Neural cell (in vitro differentiated cells): ENCODE data around the gene PDPK1. TPM values are rescaled to one million over a fixed set of nuclear protein-coding genes. Genes with fewer than 3 reads are reported as not detected.
"Not testable (repeated sequence)": the region's sequence is repeated elsewhere in the genome, so short reads cannot be mapped to it uniquely, and the experiment has no call there.

Experiments used
- H2AFZ ChIP-seq: fragments of 200-600, 300-800 bp; sonication (generic), shearing (Covaris generic); 2 replicates; pipeline ENCODE4 v1.6.0; 2014; ENCODE audit warnings: low read depth, mild to moderate bottlenecking, antibody characterized with exemption, low read length, moderate library complexity
- H3F3A ChIP-seq: fragments of 200-600 bp; shearing (Covaris generic); 2 replicates; pipeline ENCODE4 v1.6.1; 2016; ENCODE audit warnings: mild to moderate bottlenecking, moderate library complexity, mixed read lengths, antibody characterized with exemption, low read length; ENCODE audit not compliant: insufficient read depth, poor library complexity, severe bottlenecking
- H3K27ac ChIP-seq: fragments of 200-600, 300-800 bp; sonication (generic), shearing (Covaris generic); 2 replicates; pipeline ENCODE4 v1.5.1; 2014; ENCODE audit warnings: mild to moderate bottlenecking, low read length, moderate library complexity
- H3K27me3 ChIP-seq: fragments of 300-800, 200-600 bp; sonication (generic), shearing (Covaris generic); 2 replicates; pipeline ENCODE4 v1.6.0; 2014; ENCODE audit warnings: mild to moderate bottlenecking, low read depth, low read length, moderate library complexity; ENCODE audit not compliant: insufficient read depth
- H3K36me3 ChIP-seq: fragments of 300-800, 200-600 bp; sonication (generic), shearing (Covaris generic); 2 replicates; pipeline ENCODE4 v1.5.1; 2014; ENCODE audit warnings: mild to moderate bottlenecking, antibody characterized with exemption, low read length, moderate library complexity; ENCODE audit not compliant: insufficient read depth
- H3K4me2 ChIP-seq: fragments of 300-800, 200-600 bp; sonication (generic), shearing (Covaris generic); 2 replicates; pipeline ENCODE4 v1.6.0; 2014; ENCODE audit warnings: mild to moderate bottlenecking, low read length
- H3K4me3 ChIP-seq: fragments of 300-800, 200-600 bp; sonication (generic), shearing (Covaris generic); 2 replicates; pipeline ENCODE4 v1.5.1; 2014; ENCODE audit warnings: mild to moderate bottlenecking, low read length, moderate library complexity
- H3K79me2 ChIP-seq: fragments of 200-600 bp; shearing (Covaris generic); replicated peaks from 2 replicates; pipeline ENCODE4 v1.6.0; 2014; ENCODE audit warnings: mild to moderate bottlenecking, low read length, moderate library complexity; ENCODE audit not compliant: insufficient read depth
- H3K9ac ChIP-seq: fragments of 300-800, 200-600 bp; sonication (generic), shearing (Covaris generic); 2 replicates; pipeline ENCODE4 v1.6.1; 2016; ENCODE audit warnings: mild to moderate bottlenecking, low read length, mixed read lengths
- H3K9me2 ChIP-seq: fragments of 200-600 bp; shearing (Covaris generic); 2 replicates; pipeline ENCODE4 v1.6.1; 2016; ENCODE audit warnings: mild to moderate bottlenecking, low read length, mixed read lengths; ENCODE audit not compliant: insufficient read depth
- H3K9me3 ChIP-seq: fragments of 200-600, 300-800 bp; sonication (generic), shearing (Covaris generic); 2 replicates; pipeline ENCODE4 v1.6.1; 2016; ENCODE audit warnings: mild to moderate bottlenecking, mixed run types, low read length, moderate library complexity, mixed read lengths
- H4K20me1 ChIP-seq: fragments of 200-600 bp; shearing (Covaris generic); 2 replicates; pipeline ENCODE4 v1.6.1; 2016; ENCODE audit warnings: mild to moderate bottlenecking, mixed run types; ENCODE audit not compliant: insufficient read depth
- CTCF ChIP-seq: fragments of 450-650 bp; IDR thresholded peaks from 2 replicates; pipeline ENCODE4 v1.5.1; 2014; ENCODE audit warnings: antibody characterized with exemption, mild to moderate bottlenecking, moderate library complexity; ENCODE audit not compliant: poor library complexity, severe bottlenecking
- EP300 ChIP-seq: fragments of 450-650 bp; conservative IDR thresholded peaks from 2 replicates; pipeline ENCODE4 v1.6.1; 2014; ENCODE audit warnings: antibody characterized with exemption, mild to moderate bottlenecking, moderate library complexity; ENCODE audit not compliant: poor library complexity, severe bottlenecking
- EZH2 ChIP-seq: fragments of 200-600, 300-800 bp; shearing (Covaris generic), sonication (generic); IDR thresholded peaks from 2 replicates; pipeline ENCODE4 v1.6.1; 2014; ENCODE audit warnings: antibody characterized with exemption, low read length, borderline replicate concordance, mild to moderate bottlenecking; ENCODE audit not compliant: insufficient read depth, poor library complexity, severe bottlenecking
- MXI1 ChIP-seq: fragments of 450-650 bp; conservative IDR thresholded peaks from 2 replicates; pipeline ENCODE4 v1.6.1; 2014; ENCODE audit warnings: antibody characterized with exemption, mild to moderate bottlenecking; ENCODE audit not compliant: poor library complexity, severe bottlenecking
- POLR2AphosphoS5 ChIP-seq: IDR thresholded peaks from 2 replicates; pipeline ENCODE4 v1.6.1; 2012
- RAD21 ChIP-seq: fragments of 450-650 bp; conservative IDR thresholded peaks from 2 replicates; pipeline ENCODE4 v1.6.1; 2014; ENCODE audit warnings: antibody characterized with exemption, mild to moderate bottlenecking, moderate library complexity
- SMC3 ChIP-seq: fragments of 450-650 bp; conservative IDR thresholded peaks from 2 replicates; pipeline ENCODE4 v1.6.1; 2014; ENCODE audit warnings: antibody characterized with exemption, mild to moderate bottlenecking, moderate library complexity; ENCODE audit not compliant: poor library complexity
- TAF1 ChIP-seq: IDR thresholded peaks from 2 replicates; pipeline ENCODE4 v1.6.1; 2012; ENCODE audit warnings: low read depth
- polyA plus RNA-seq: library from polyadenylated mRNA; depleted of rRNA; stranded (reverse); fragments of >200 nt; gene quantifications from 2 replicates; pipeline ENCODE4 v1.2.3, GENCODE V29; 2014
- TF ChIP-seq, protein P1 (sequence below): IDR thresholded peaks from 2 replicates; pipeline ENCODE4 v1.6.1; 2012; ENCODE audit warnings: borderline replicate concordance

PDPK1 gene
- polyA plus RNA-seq, 1 donor from 2014 or later, result 18.6 TPM

- H3F3A ChIP-seq, H3K27me3 ChIP-seq, H3K79me2 ChIP-seq, H3K4me3 ChIP-seq, H2AFZ ChIP-seq, H3K27ac ChIP-seq, H4K20me1 ChIP-seq, H3K4me2 ChIP-seq, H3K9me2 ChIP-seq, H3K36me3 ChIP-seq, H3K9me3 ChIP-seq, H3K9ac ChIP-seq: not testable (repeated sequence)
These were observed 63.6 kb downstream of the PDPK1 start for GRCh38 chr16:2601301-2602025.

GRCh38 chr16:2602175-2602574, 64.4 kb downstream of the PDPK1 start:
- not testable (repeated sequence) for H3K4me2 ChIP-seq, H3K9me3 ChIP-seq, H3K9ac ChIP-seq, H3F3A ChIP-seq, H3K4me3 ChIP-seq, H4K20me1 ChIP-seq, H3K27ac ChIP-seq, H3K79me2 ChIP-seq, H3K9me2 ChIP-seq, H2AFZ ChIP-seq, H3K36me3 ChIP-seq, H3K27me3 ChIP-seq

DNA sequence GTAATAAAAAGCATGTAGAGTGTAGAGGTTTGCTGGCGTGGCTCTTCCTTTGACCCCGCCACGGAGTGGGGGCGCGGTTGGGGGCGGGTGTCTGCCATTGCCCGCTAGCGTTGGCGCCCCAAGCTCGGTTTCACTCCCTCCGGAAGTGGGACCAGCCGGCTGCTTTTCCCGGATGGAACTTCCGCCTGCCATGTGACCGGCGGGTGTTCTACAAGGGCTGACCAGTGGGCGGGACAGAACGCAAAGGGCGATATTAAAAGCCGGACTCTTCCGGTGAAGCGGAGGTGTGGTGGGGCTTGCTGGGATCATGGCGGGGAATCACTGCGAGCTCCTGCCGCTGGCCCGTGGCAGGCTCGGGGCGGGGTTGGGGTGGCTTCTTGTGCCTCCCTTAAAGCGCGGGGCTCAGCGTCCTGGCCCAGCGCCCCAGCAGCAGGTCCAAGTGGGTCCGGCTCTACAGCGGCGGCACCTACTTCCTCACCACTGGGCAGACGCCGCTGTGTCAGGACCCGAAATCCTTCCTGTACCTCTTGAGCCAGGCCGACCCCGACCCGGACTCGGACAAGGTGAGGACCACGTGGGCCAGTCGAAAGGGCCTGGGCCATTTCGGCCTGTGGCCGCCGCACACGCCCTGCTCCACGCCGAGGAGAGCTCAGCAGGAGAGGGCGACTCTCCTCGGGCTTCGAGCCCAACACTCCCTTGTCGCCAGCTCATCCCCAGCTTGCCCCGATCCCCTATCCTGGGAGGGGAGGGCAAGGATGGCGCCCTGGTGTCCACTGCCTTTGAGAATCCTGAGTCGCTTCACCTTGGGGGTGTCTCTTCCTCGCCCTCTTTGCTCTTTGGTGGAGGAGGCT, 65.6 kb downstream of the PDPK1 start:
- TF ChIP-seq EZH2 (no peak), POLR2AphosphoS5 (peak; percentile 75), EP300 (peak; percentile 51), RAD21 (peak; percentile 24), MXI1 (peak; percentile 92), CTCF (peak; percentile 46), SMC3 (peak; percentile 18), TAF1 (no peak)
- TF ChIP-seq, protein P1, sequence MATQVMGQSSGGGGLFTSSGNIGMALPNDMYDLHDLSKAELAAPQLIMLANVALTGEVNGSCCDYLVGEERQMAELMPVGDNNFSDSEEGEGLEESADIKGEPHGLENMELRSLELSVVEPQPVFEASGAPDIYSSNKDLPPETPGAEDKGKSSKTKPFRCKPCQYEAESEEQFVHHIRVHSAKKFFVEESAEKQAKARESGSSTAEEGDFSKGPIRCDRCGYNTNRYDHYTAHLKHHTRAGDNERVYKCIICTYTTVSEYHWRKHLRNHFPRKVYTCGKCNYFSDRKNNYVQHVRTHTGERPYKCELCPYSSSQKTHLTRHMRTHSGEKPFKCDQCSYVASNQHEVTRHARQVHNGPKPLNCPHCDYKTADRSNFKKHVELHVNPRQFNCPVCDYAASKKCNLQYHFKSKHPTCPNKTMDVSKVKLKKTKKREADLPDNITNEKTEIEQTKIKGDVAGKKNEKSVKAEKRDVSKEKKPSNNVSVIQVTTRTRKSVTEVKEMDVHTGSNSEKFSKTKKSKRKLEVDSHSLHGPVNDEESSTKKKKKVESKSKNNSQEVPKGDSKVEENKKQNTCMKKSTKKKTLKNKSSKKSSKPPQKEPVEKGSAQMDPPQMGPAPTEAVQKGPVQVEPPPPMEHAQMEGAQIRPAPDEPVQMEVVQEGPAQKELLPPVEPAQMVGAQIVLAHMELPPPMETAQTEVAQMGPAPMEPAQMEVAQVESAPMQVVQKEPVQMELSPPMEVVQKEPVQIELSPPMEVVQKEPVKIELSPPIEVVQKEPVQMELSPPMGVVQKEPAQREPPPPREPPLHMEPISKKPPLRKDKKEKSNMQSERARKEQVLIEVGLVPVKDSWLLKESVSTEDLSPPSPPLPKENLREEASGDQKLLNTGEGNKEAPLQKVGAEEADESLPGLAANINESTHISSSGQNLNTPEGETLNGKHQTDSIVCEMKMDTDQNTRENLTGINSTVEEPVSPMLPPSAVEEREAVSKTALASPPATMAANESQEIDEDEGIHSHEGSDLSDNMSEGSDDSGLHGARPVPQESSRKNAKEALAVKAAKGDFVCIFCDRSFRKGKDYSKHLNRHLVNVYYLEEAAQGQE, result no peak
- H2AFZ ChIP-seq, result peak overlapping the region; percentile 56
- H4K20me1 ChIP-seq, result no peaks in the 10 kb centered on the region
- H3K9me3 ChIP-seq, result no peaks in the 10 kb centered on the region
- H3K27ac ChIP-seq, result peak overlapping the region; percentile 64
- peak overlapping the region; percentile 82 for H3K9ac ChIP-seq
- no peaks in the 10 kb centered on the region for H3K79me2 ChIP-seq
- no peaks in the 10 kb centered on the region for H3K9me2 ChIP-seq
- H3K4me2 ChIP-seq, result peak overlapping the region; percentile 79
- no peaks in the 10 kb centered on the region for H3F3A ChIP-seq
- peak overlapping the region; percentile 100 for H3K4me3 ChIP-seq
- H3K36me3 ChIP-seq, result no peaks in the 10 kb centered on the region
- no peaks in the 10 kb centered on the region for H3K27me3 ChIP-seq

DNA sequence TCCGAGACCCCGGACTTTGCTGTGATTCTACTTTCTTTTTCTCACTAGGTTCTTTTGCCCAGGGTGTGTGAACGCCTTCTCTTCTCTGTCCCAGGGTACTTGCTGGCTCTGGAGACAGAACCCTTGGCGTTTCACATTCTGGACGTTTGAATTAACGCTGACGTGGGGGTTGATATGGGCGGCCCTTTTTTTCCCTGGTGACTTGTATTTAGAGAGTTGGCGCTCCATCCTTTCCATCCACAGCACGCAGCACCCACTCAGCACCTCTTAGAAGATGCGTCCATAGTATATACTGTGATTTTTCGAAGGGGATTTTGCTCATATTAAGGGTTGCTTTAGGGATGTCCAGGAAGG, 66.2 kb downstream of the PDPK1 start:
- not testable (repeated sequence) for H3K27ac ChIP-seq, H3K4me2 ChIP-seq, H3K79me2 ChIP-seq, H3K9me3 ChIP-seq, H3K27me3 ChIP-seq, H2AFZ ChIP-seq, H3K9me2 ChIP-seq, H3K36me3 ChIP-seq, H3F3A ChIP-seq, H4K20me1 ChIP-seq
- peak overlapping the region; percentile 100 for H3K4me3 ChIP-seq
- peak overlapping the region; percentile 82 for H3K9ac ChIP-seq

- H3K27me3 ChIP-seq, H3K27ac ChIP-seq, H3K9ac ChIP-seq, H3K4me3 ChIP-seq, H3K79me2 ChIP-seq, H3K9me3 ChIP-seq, H3F3A ChIP-seq, H3K9me2 ChIP-seq, H3K36me3 ChIP-seq, H2AFZ ChIP-seq, H3K4me2 ChIP-seq, H4K20me1 ChIP-seq: not testable (repeated sequence)
These were observed 69.0 kb downstream of the PDPK1 start for GRCh38 chr16:2606820-2607219.
